D721Med (cell line): ENCODE data around the gene HBA1.
A peak's percentile ranks its signal among the peaks of the same experiment; 100 is the strongest.
"Not testable (repeated sequence)": the region's sequence is repeated elsewhere in the genome, so short reads cannot be mapped to it uniquely, and the experiment has no call there.

ENCODE experiments used
- DNase-seq: peaks from one replicate; pipeline ENCODE4 v3.0.0; 2011; ENCODE audit warnings: low spot score; ENCODE audit not compliant: insufficient read length
- FAIRE-seq: peaks from 2 replicates; lab custom pipeline; 2011; peaks lifted over from hg19 to GRCh38; lab: Jason Lieb, UNC
- CTCF ChIP-seq: IDR thresholded peaks from 2 replicates; pipeline ENCODE4 v1.5.1; 2012; ENCODE audit warnings: mild to moderate bottlenecking, control low read depth; ENCODE audit not compliant: insufficient read depth; ENCODE audit errors: missing control alignments

Gene HBA1

GRCh38 chr16:175011-175949 lies 1.2 kb upstream of the HBA1 start:
- FAIRE-seq (no peak), DNase-seq (no peak)
- no peak for TF ChIP-seq CTCF

- DNase-seq, FAIRE-seq: not testable (repeated sequence)
Observed at GRCh38 chr16:176006-176405, 474 bp upstream of the HBA1 start.

- no peak for FAIRE-seq
- no peak for DNase-seq
- no peak for TF ChIP-seq CTCF
Observed at GRCh38 chr16:177394-177822, 928 bp downstream of the HBA1 start.

GRCh38 chr16:177981-178667 lies 1.6 kb downstream of the HBA1 start:
- TF ChIP-seq CTCF: no peak
- FAIRE-seq: no peak

GRCh38 chr16:178668-179015 lies 2.2 kb downstream of the HBA1 start:
- no peak for DNase-seq
- no peak for FAIRE-seq
- TF ChIP-seq CTCF: no peak

More at GRCh38 chr16:177981-178667, 1.6 kb downstream of the HBA1 start:
- no peak for DNase-seq

- FAIRE-seq (no peak), DNase-seq (no peak)
- no peak for TF ChIP-seq CTCF
Observed at GRCh38 chr16:179211-180092, 3.0 kb downstream of the HBA1 start.

- no peak for FAIRE-seq
- peak; percentile 91 for DNase-seq
- peak; percentile 54 for TF ChIP-seq CTCF
Observed at GRCh38 chr16:180101-180675, 3.7 kb downstream of the HBA1 start, which contains the start of gene HBQ1. Gene HBQ1, plus strand, starts transcription at chr16:180459. Its CDS starts 28 bp downstream, at chr16:180487.
